HCT116 (cell line): ENCODE measurements around the gene DIAPH3. TPM values are rescaled to one million over a fixed set of nuclear protein-coding genes. Genes with fewer than 3 reads are reported as not detected.

Experiments
- ATAC-seq: fragments of 200-7000 bp; cut with Tn5 transposase; 2 replicates; pipeline ENCODE4 v1.9.1; 2020; ENCODE audit warnings: mild to moderate bottlenecking, moderate library complexity
- BruUV-seq: library from RNA; stranded (reverse); fragments of 400-500 nt; replicated peaks from 2 replicates; lab custom pipeline; 2021; lab: Mats Ljungman, UMichigan
- CTCF ChIA-PET: fragments of 300-600 bp; sonication (Branson Sonifier 250); formaldehyde crosslinking; loops from one replicate; lab custom pipeline; 2021; ENCODE audit warnings: antibody characterized with exemption; lab: Charles Lee
- POLR2A ChIA-PET: fragments of 300-600, 350-600 bp; sonication (Branson Sonifier 250); formaldehyde crosslinking; loops from one replicate; lab custom pipeline; 2021; ENCODE audit warnings: antibody characterized with exemption; lab: Charles Lee
- RAD21 ChIA-PET, 2 experiments: fragments of 300-600 bp; sonication (Branson Sonifier 250); formaldehyde crosslinking; loops; one replicate each; lab custom pipeline; 2023; ENCODE audit warnings: low total read pairs in 2 of 2; ENCODE audit not compliant: uncharacterized antibody in 2 of 2, unreplicated experiment in 2 of 2, low non-redundant PET in 1 of 2; lab: Charles Lee
- DNase-seq: peaks from one replicate; pipeline ENCODE4 v3.0.0-alpha.2; 2010; ENCODE audit warnings: low read depth, low spot score
- H2AFZ ChIP-seq: fragments of 200-600 bp; shearing (Covaris generic), sonication (generic); 2 replicates; pipeline ENCODE4 v1.6.1; 2017; ENCODE audit warnings: low read depth, mixed run types, mixed read lengths, antibody characterized with exemption, low read length; ENCODE audit not compliant: poor library complexity, severe bottlenecking
- H3K27ac ChIP-seq: 2 replicates; pipeline ENCODE4 v1.5.1; 2012; ENCODE audit warnings: low read depth, low read length
- H3K27me3 ChIP-seq: fragments of 200-600 bp; sonication (generic); 2 replicates; pipeline ENCODE4 v1.6.1; 2016; ENCODE audit warnings: mixed run types, low read length, mixed read lengths; ENCODE audit not compliant: insufficient read depth
- H3K36me3 ChIP-seq, 2 experiments: fragments of 200-500 bp in 1 of 2; fragments of 200-600 bp in 1 of 2; sonication (Bioruptor generic) in 1 of 2; sonication (generic) in 1 of 2; 2 replicates each; pipeline versions ENCODE4 v1.5.1 to v1.6.1; 2014 to 2016; ENCODE audit warnings: low read length in 2 of 2, inconsistent platforms in 1 of 2, mixed read lengths in 1 of 2, mixed run types in 1 of 2; ENCODE audit not compliant: insufficient read depth in 2 of 2, control insufficient read depth in 1 of 2
- H3K4me1 ChIP-seq, 2 experiments: fragments of 200-600 bp in 1 of 2; sonication (generic) in 1 of 2; 2 replicates each; pipeline versions ENCODE4 v1.5.1 to v1.6.1; 2012 to 2017; ENCODE audit warnings: low read length in 2 of 2, inconsistent platforms in 1 of 2, mild to moderate bottlenecking in 1 of 2, mixed read lengths in 1 of 2, mixed run types in 1 of 2, moderate library complexity in 1 of 2; ENCODE audit not compliant: insufficient read depth in 2 of 2, control insufficient read depth in 1 of 2
- H3K4me2 ChIP-seq: fragments of 200-600 bp; sonication (generic); 2 replicates; pipeline ENCODE4 v1.6.1; 2017; ENCODE audit warnings: mixed run types, low read length, mixed read lengths
- H3K4me3 ChIP-seq, 2 experiments: fragments of 200-600 bp in 1 of 2; sonication (generic) in 1 of 2; replicated peaks in 1 of 2; 2 replicates each; pipeline ENCODE4 v1.5.1; 2011 to 2016; ENCODE audit warnings: low read length in 2 of 2, control low read depth in 1 of 2, low read depth in 1 of 2, mild to moderate bottlenecking in 1 of 2, mixed read lengths in 1 of 2, mixed run types in 1 of 2
- H3K79me2 ChIP-seq: fragments of 200-600 bp; sonication (generic); 2 replicates; pipeline ENCODE4 v1.6.1; 2017; ENCODE audit warnings: mild to moderate bottlenecking, mixed run types, low read length, moderate library complexity, mixed read lengths; ENCODE audit not compliant: insufficient read depth
- H3K9ac ChIP-seq: fragments of 200-600 bp; sonication (generic); 2 replicates; pipeline ENCODE4 v1.6.1; 2016; ENCODE audit warnings: low read length, mixed read lengths
- H3K9me2 ChIP-seq: fragments of 200-600 bp; sonication (generic), shearing (Covaris generic); 2 replicates; pipeline ENCODE4 v1.6.1; 2017; ENCODE audit warnings: mixed run types, mild to moderate bottlenecking, moderate library complexity; ENCODE audit not compliant: insufficient read depth
- H3K9me3 ChIP-seq, 2 experiments: fragments of 200-500 bp in 1 of 2; fragments of 200-600 bp in 1 of 2; sonication (Bioruptor generic) in 1 of 2; sonication (generic) in 1 of 2; 2 replicates each; pipeline ENCODE4 v1.6.1; 2014 to 2017; ENCODE audit warnings: low read length in 2 of 2, mixed read lengths in 2 of 2, inconsistent platforms in 1 of 2, low read depth in 1 of 2, mild to moderate bottlenecking in 1 of 2, mixed run types in 1 of 2, moderate library complexity in 1 of 2; ENCODE audit not compliant: control insufficient read depth in 1 of 2, insufficient read depth in 1 of 2
- H4K20me1 ChIP-seq: fragments of 200-600 bp; sonication (generic), shearing (Covaris generic); 2 replicates; pipeline ENCODE4 v1.6.1; 2017; ENCODE audit warnings: mixed run types, mild to moderate bottlenecking, moderate library complexity; ENCODE audit not compliant: insufficient read depth
- EGR1 ChIP-seq: IDR thresholded peaks from 2 replicates; pipeline ENCODE4 v1.6.1; 2012; ENCODE audit warnings: low read depth
- ELF1 ChIP-seq: IDR thresholded peaks from 2 replicates; pipeline ENCODE4 v1.6.1; 2012; ENCODE audit warnings: low read depth, borderline replicate concordance
- EZH2phosphoT487 ChIP-seq: fragments of 200-600 bp; IDR thresholded peaks from 2 replicates; pipeline ENCODE4 v1.6.1; 2018; ENCODE audit warnings: antibody characterized with exemption, borderline replicate concordance
- POLR2A ChIP-seq: IDR thresholded peaks from 2 replicates; pipeline ENCODE4 v1.7.0; 2011; ENCODE audit warnings: borderline replicate concordance; ENCODE audit not compliant: insufficient read depth, insufficient read length; ENCODE audit errors: extremely low read depth
- POLR2AphosphoS5 ChIP-seq: IDR thresholded peaks from 2 replicates; pipeline ENCODE4 v1.6.1; 2011; ENCODE audit warnings: mild to moderate bottlenecking, low read depth, low read length, moderate library complexity
- SIN3A ChIP-seq: IDR thresholded peaks from 2 replicates; pipeline ENCODE4 v1.6.1; 2012; ENCODE audit warnings: low read depth
- SP1 ChIP-seq: IDR thresholded peaks from 2 replicates; pipeline ENCODE4 v1.6.1; 2012; ENCODE audit warnings: low read depth
- SRF ChIP-seq: IDR thresholded peaks from 2 replicates; pipeline ENCODE4 v1.6.1; 2012; ENCODE audit warnings: low read depth
- TCF7L2 ChIP-seq: IDR thresholded peaks from 2 replicates; pipeline ENCODE4 v1.7.0; 2011; ENCODE audit warnings: borderline replicate concordance, inconsistent platforms; ENCODE audit not compliant: insufficient read depth, insufficient read length; ENCODE audit errors: extremely low read depth
- ZNF274 ChIP-seq: fragments of 200-500 bp; sonication (Bioruptor generic); IDR thresholded peaks from 2 replicates; pipeline ENCODE4 v1.6.1; 2014; ENCODE audit warnings: mild to moderate bottlenecking, low read depth, low read length, inconsistent platforms
- intact Hi-C: fragments of 100-400 bp; cut with micrococcal nuclease; formaldehyde crosslinking; loops from 2 replicates; pipeline ENCODE4 v1.10.0; 2022
- total RNA-seq: library from RNA; stranded (reverse); gene quantifications from one replicate; pipeline ENCODE4 v1.2.1, GENCODE V29; 2021; ENCODE audit not compliant: unreplicated experiment
- TF ChIP-seq, protein P1 (sequence below), 3 experiments: fragments of 200-600 bp in 1 of 3; sonication (generic) in 1 of 3; IDR thresholded peaks in 2 of 3; conservative IDR thresholded peaks in 1 of 3; 2 replicates each; pipeline ENCODE4 v1.5.1; 2012 to 2017; ENCODE audit warnings: low read depth in 2 of 3, low read length in 2 of 3, antibody characterized with exemption in 1 of 3, borderline replicate concordance in 1 of 3, control low read depth in 1 of 3, mild to moderate bottlenecking in 1 of 3, mixed read lengths in 1 of 3, mixed run types in 1 of 3, moderate library complexity in 1 of 3; ENCODE audit not compliant: insufficient read depth in 1 of 3
- TF ChIP-seq, protein P2 (sequence below): IDR thresholded peaks from 2 replicates; pipeline ENCODE4 v1.6.1; 2012

DIAPH3 gene
- total RNA-seq, 1 experiment from 2014 or later: 22.8 TPM

- Histone ChIP-seq H3K4me2 (no peak overlapping the region), H4K20me1 (no peaks in the 10 kb centered on the region; the same call in 1 of the 2 replicates), H3K4me3 (no peak overlapping the region), H3K36me3 (no peaks in the 10 kb centered on the region), H3K9me2 (no peaks in the 10 kb centered on the region), H3K9me3 (no peaks in the 10 kb centered on the region), H3K27me3 (no peaks in the 10 kb centered on the region), H3K4me1 (no peaks in the 10 kb centered on the region), H2AFZ (no peak overlapping the region), H3K27ac (no peak overlapping the region), H3K9ac (no peak overlapping the region), H3K79me2 (peaks cover 60% of the 10 kb centered on the region)
- ChIA-PET CTCF (interaction anchor here (1.0 kb wide), 1 partner anchor 9 kb away, joined by 3 read pairs; no protein-coding TSS in a partner anchor), RAD21 (no interaction called here), POLR2A (no interaction called here)
- TF ChIP-seq TCF7L2: no peak
- TF ChIP-seq, protein P1, sequence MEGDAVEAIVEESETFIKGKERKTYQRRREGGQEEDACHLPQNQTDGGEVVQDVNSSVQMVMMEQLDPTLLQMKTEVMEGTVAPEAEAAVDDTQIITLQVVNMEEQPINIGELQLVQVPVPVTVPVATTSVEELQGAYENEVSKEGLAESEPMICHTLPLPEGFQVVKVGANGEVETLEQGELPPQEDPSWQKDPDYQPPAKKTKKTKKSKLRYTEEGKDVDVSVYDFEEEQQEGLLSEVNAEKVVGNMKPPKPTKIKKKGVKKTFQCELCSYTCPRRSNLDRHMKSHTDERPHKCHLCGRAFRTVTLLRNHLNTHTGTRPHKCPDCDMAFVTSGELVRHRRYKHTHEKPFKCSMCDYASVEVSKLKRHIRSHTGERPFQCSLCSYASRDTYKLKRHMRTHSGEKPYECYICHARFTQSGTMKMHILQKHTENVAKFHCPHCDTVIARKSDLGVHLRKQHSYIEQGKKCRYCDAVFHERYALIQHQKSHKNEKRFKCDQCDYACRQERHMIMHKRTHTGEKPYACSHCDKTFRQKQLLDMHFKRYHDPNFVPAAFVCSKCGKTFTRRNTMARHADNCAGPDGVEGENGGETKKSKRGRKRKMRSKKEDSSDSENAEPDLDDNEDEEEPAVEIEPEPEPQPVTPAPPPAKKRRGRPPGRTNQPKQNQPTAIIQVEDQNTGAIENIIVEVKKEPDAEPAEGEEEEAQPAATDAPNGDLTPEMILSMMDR (IDR thresholded peaks at IDR 0.05 in 2 of 3, conservative IDR thresholded peaks at IDR 0.05 in 1 of 3; ENCODE audit: borderline replicate concordance in 1 of 3, insufficient read depth in 1 of 3, low read depth in 2 of 3, low read length in 2 of 3): peak in 2 of 3 experiments; percentile 15 to 43; a peak in 3 of 6 replicates
- intact Hi-C loops: no loop called here
- no TSS peak for BruUV-seq
- ATAC-seq: peak; percentile 67
- no peak for DNase-seq
Measured at GRCh38 chr13:60134376-60134775, 29.4 kb downstream of the DIAPH3 start.

- no peaks in the 10 kb centered on the region for H3K4me1 ChIP-seq
- ATAC-seq (no peak), DNase-seq (no peak)
- CTCF ChIA-PET: no interaction called here
- no peak overlapping the region for H2AFZ ChIP-seq
- H3K27me3 ChIP-seq: no peaks in the 10 kb centered on the region
- RAD21 ChIA-PET: no interaction called here
- intact Hi-C loops: no loop called here
- no peaks in the 10 kb centered on the region for H3K9me2 ChIP-seq
- H3K9me3 ChIP-seq: no peaks in the 10 kb centered on the region
- no TSS peak for BruUV-seq
- H3K4me3 ChIP-seq: no peak overlapping the region
- H3K9ac ChIP-seq: no peak overlapping the region
- no peaks in the 10 kb centered on the region for H3K36me3 ChIP-seq
- H4K20me1 ChIP-seq: no peaks in the 10 kb centered on the region
- no peak overlapping the region for H3K27ac ChIP-seq
- no peak overlapping the region for H3K4me2 ChIP-seq
- H3K79me2 ChIP-seq: peaks cover 24% of the 10 kb centered on the region
- TF ChIP-seq ZNF274 (no peak), POLR2A (no peak), TCF7L2 (no peak), EZH2phosphoT487 (no peak), SIN3A (no peak), SRF (no peak), ELF1 (no peak), SP1 (no peak), POLR2AphosphoS5 (no peak), EGR1 (no peak)
- TF ChIP-seq, protein P2, sequence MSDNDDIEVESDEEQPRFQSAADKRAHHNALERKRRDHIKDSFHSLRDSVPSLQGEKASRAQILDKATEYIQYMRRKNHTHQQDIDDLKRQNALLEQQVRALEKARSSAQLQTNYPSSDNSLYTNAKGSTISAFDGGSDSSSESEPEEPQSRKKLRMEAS: no peak
- POLR2A ChIA-PET: no interaction called here
Measured at GRCh38 chr13:60121337-60121687, 42.4 kb downstream of the DIAPH3 start.
